Neural progenitor cell (in vitro differentiated cells): Measurements from ENCODE around the gene CKLF.

Source experiments
- EZH2 ChIP-seq: fragments of 200-600 bp; sonication (generic); IDR thresholded peaks from 2 replicates; pipeline ENCODE4 v1.6.1; 2017; ENCODE audit warnings: antibody characterized with exemption, mild to moderate bottlenecking, moderate library complexity
- TF ChIP-seq, protein P1 (sequence below): fragments of 200-600 bp; sonication (generic); IDR thresholded peaks from 2 replicates; pipeline ENCODE4 v1.5.1; 2017; ENCODE audit warnings: antibody characterized with exemption, mild to moderate bottlenecking

DNA sequence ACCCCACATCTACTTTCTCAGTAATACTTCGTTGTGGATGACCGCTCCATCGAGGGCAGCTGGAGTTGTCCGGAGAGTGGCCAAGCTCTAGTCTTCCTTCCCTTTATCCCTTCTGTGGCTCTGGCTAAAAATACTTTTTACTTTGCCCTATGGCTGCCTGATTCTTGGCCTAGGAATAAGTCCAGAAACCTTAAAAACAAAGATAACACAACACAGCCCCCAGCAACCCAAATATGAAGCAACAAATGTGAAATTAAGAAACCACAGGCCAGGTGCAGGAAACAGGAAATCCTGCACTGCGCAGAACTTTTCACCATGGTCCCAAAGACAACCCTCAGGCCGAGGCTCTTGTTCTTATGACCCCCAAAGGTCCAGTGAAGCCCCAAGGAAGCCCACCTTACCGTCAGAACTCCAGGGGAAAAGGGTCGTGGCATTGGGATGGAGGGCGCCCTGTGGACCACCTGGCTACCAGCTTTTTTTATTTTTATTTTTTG is 28.5 kb upstream of the CKLF start:
- TF ChIP-seq, protein P1, sequence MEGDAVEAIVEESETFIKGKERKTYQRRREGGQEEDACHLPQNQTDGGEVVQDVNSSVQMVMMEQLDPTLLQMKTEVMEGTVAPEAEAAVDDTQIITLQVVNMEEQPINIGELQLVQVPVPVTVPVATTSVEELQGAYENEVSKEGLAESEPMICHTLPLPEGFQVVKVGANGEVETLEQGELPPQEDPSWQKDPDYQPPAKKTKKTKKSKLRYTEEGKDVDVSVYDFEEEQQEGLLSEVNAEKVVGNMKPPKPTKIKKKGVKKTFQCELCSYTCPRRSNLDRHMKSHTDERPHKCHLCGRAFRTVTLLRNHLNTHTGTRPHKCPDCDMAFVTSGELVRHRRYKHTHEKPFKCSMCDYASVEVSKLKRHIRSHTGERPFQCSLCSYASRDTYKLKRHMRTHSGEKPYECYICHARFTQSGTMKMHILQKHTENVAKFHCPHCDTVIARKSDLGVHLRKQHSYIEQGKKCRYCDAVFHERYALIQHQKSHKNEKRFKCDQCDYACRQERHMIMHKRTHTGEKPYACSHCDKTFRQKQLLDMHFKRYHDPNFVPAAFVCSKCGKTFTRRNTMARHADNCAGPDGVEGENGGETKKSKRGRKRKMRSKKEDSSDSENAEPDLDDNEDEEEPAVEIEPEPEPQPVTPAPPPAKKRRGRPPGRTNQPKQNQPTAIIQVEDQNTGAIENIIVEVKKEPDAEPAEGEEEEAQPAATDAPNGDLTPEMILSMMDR = no peak
- no peak for TF ChIP-seq EZH2
